T1000 (cell line): ENCODE measurements around the gene CRLF3.
"Not testable (repeated sequence)": the region's sequence is repeated elsewhere in the genome, so short reads cannot be mapped to it uniquely, and the experiment has no call there.

Experiments
- DNase-seq: peaks from one replicate; lab custom pipeline; 2025; ENCODE audit warnings: mixed read lengths; lab: John Stamatoyannopoulos, UW

CRLF3 gene

GRCh38 chr17:30736371-30736770 is 88.1 kb downstream of the CRLF3 start:
- not testable (repeated sequence) for DNase-seq

- not testable (repeated sequence) for DNase-seq
These were observed 88.8 kb downstream of the CRLF3 start for GRCh38 chr17:30735644-30736043.

GRCh38 chr17:30735206-30735605 is 89.3 kb downstream of the CRLF3 start:
- DNase-seq = not testable (repeated sequence)

GRCh38 chr17:30734153-30734552 is 90.3 kb downstream of the CRLF3 start:
- not testable (repeated sequence) for DNase-seq
